Activated naive CD8-positive, alpha-beta T cell treated with anti-CD3 and anti-CD28 coated beads for 36 hours (primary cell): ENCODE measurements around the gene ZNF648. TPM values are rescaled to one million over a fixed set of nuclear protein-coding genes. Genes with fewer than 3 reads are reported as not detected.
"Not testable (repeated sequence)": the region's sequence is repeated elsewhere in the genome, so short reads cannot be mapped to it uniquely, and the experiment has no call there.

Experiments
- DNase-seq: peaks from one replicate; pipeline ENCODE4 v3.0.0; 2021
- H3K27ac Mint-ChIP-seq: one replicate; pipeline ENCODE4 v1.8.0; 2022; ENCODE audit warnings: mild to moderate bottlenecking, moderate library complexity, mixed read lengths
- H3K27me3 Mint-ChIP-seq: one replicate; pipeline ENCODE4 v1.8.0; 2022; ENCODE audit warnings: mild to moderate bottlenecking, mixed read lengths
- H3K36me3 Mint-ChIP-seq: one replicate; pipeline ENCODE4 v1.8.0; 2021; ENCODE audit warnings: mild to moderate bottlenecking, mixed read lengths
- H3K4me1 Mint-ChIP-seq: one replicate; pipeline ENCODE4 v1.8.0; 2021; ENCODE audit warnings: mixed read lengths
- H3K4me3 Mint-ChIP-seq: one replicate; pipeline ENCODE4 v1.8.0; 2022; ENCODE audit warnings: mild to moderate bottlenecking, moderate library complexity, mixed read lengths
- H3K9me3 Mint-ChIP-seq: one replicate; pipeline ENCODE4 v1.8.0; 2022; ENCODE audit warnings: mixed read lengths
- total RNA-seq, 2 experiments: library from RNA; stranded (reverse); gene quantifications; one replicate each; pipeline ENCODE4 v1.2.3, GENCODE V29; 2021

ZNF648 gene
- total RNA-seq, 2 experiments from 2014 or later: not detected

GRCh38 chr1:182015360-182015759 lies 46.2 kb downstream of the ZNF648 start:
- Mint-ChIP-seq H3K27ac (no peak overlapping the region), H3K4me3 (no peak overlapping the region)

GRCh38 chr1:182010800-182011370 lies 50.6 kb downstream of the ZNF648 start:
- H3K9me3 Mint-ChIP-seq: peaks cover 13% of the 10 kb centered on the region
- not testable (repeated sequence) for DNase-seq, H3K4me1 Mint-ChIP-seq, H3K27me3 Mint-ChIP-seq, H3K36me3 Mint-ChIP-seq, H3K4me3 Mint-ChIP-seq, H3K27ac Mint-ChIP-seq

More at GRCh38 chr1:182015360-182015759, 46.2 kb downstream of the ZNF648 start:
- H3K9me3 Mint-ChIP-seq: peaks cover 7% of the 10 kb centered on the region
- H3K4me1 Mint-ChIP-seq: no peaks in the 10 kb centered on the region
- H3K36me3 Mint-ChIP-seq: peaks cover 5% of the 10 kb centered on the region
- peaks cover 8% of the 10 kb centered on the region for H3K27me3 Mint-ChIP-seq
- DNase-seq: no peak

- not testable (repeated sequence) for H3K36me3 Mint-ChIP-seq, H3K4me3 Mint-ChIP-seq, H3K27me3 Mint-ChIP-seq, DNase-seq, H3K4me1 Mint-ChIP-seq, H3K9me3 Mint-ChIP-seq, H3K27ac Mint-ChIP-seq
Observed at GRCh38 chr1:182005398-182005797, 56.1 kb downstream of the ZNF648 start.

- DNase-seq: no peak
- Mint-ChIP-seq H3K27ac (no peak overlapping the region), H3K36me3 (no peaks in the 10 kb centered on the region), H3K9me3 (peaks cover 8% of the 10 kb centered on the region), H3K27me3 (peaks cover 8% of the 10 kb centered on the region), H3K4me3 (no peak overlapping the region), H3K4me1 (no peaks in the 10 kb centered on the region)
Observed at GRCh38 chr1:182004601-182005000, 56.9 kb downstream of the ZNF648 start.
